KMS-11 (cell line): Measurements from ENCODE around the gene S100A16.
"Not testable (repeated sequence)": the region's sequence is repeated elsewhere in the genome, so short reads cannot be mapped to it uniquely, and the experiment has no call there.

ENCODE experiments used
- H2AFZ ChIP-seq: fragments of 200-600 bp; sonication (generic); 2 replicates; pipeline ENCODE4 v1.6.1; 2016; ENCODE audit warnings: antibody characterized with exemption, mixed run types, low read depth
- H3K27ac ChIP-seq: fragments of 200-600 bp; sonication (generic); 2 replicates; pipeline ENCODE4 v1.6.1; 2016; ENCODE audit warnings: mild to moderate bottlenecking, mixed run types
- H3K27me3 ChIP-seq: fragments of 200-600 bp; sonication (generic); 2 replicates; pipeline ENCODE4 v1.6.1; 2017; ENCODE audit warnings: mild to moderate bottlenecking, low read depth, mixed run types, moderate library complexity; ENCODE audit not compliant: insufficient read depth
- H3K36me3 ChIP-seq: fragments of 200-600 bp; sonication (generic); 2 replicates; pipeline ENCODE4 v1.6.1; 2017; ENCODE audit warnings: mild to moderate bottlenecking, mixed run types; ENCODE audit not compliant: insufficient read depth
- H3K4me1 ChIP-seq: fragments of 200-600 bp; sonication (generic); 2 replicates; pipeline ENCODE4 v1.6.1; 2016; ENCODE audit warnings: mild to moderate bottlenecking, low read depth, mixed run types; ENCODE audit not compliant: poor library complexity, severe bottlenecking
- H3K4me2 ChIP-seq: fragments of 200-600 bp; sonication (generic); 2 replicates; pipeline ENCODE4 v1.7.0; 2016; ENCODE audit warnings: mild to moderate bottlenecking, mixed run types
- H3K4me3 ChIP-seq: fragments of 200-600 bp; sonication (generic); IDR thresholded peaks from 2 replicates; pipeline ENCODE4 v1.6.1; 2017; ENCODE audit warnings: low read depth, low read length, mixed read lengths; ENCODE audit not compliant: insufficient read depth
- H3K79me2 ChIP-seq: fragments of 200-600 bp; sonication (generic); 2 replicates; pipeline ENCODE4 v1.6.1; 2016; ENCODE audit warnings: low read depth, mixed run types; ENCODE audit not compliant: insufficient read depth
- H3K9ac ChIP-seq: fragments of 200-600 bp; sonication (generic); 2 replicates; pipeline ENCODE4 v1.6.1; 2016; ENCODE audit warnings: mild to moderate bottlenecking, mixed run types
- H4K20me1 ChIP-seq: fragments of 200-600 bp; sonication (generic); 2 replicates; pipeline ENCODE4 v1.6.1; 2016; ENCODE audit warnings: mild to moderate bottlenecking, mixed run types; ENCODE audit not compliant: insufficient read depth
- TF ChIP-seq, protein P1 (sequence below): fragments of 200-600 bp; sonication (generic); conservative IDR thresholded peaks from 2 replicates; pipeline ENCODE4 v1.6.1; 2017; ENCODE audit warnings: low read depth, mild to moderate bottlenecking, antibody characterized with exemption, low read length, moderate library complexity, mixed read lengths

Gene S100A16

DNA sequence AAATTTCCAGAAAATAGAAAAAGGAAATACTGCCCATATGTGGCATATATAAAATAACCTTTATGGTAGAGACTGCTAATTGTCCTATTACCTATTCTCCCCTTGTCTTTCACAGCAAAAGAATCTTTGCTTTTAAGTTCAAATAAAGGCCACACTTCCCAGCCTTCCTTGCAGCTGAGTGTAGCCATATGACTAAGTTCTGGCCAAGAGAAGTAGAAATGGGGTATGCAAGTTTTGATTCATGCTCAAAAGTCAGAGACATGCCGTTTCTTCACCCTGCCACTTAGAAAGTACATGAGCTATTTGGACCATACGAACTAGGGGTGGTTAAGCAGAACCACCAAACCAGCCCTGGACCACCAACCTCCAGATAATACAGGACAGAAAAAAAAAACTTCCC lies 29.0 kb downstream of the S100A16 start:
- H3K4me3 ChIP-seq: no peak overlapping the region
- no peaks in the 10 kb centered on the region for H4K20me1 ChIP-seq
- no peak overlapping the region for H2AFZ ChIP-seq
- no peaks in the 10 kb centered on the region for H3K36me3 ChIP-seq
- no peaks in the 10 kb centered on the region for H3K27me3 ChIP-seq
- no peak overlapping the region for H3K4me2 ChIP-seq
- H3K79me2 ChIP-seq: no peaks in the 10 kb centered on the region
- H3K9ac ChIP-seq: no peak overlapping the region
- no peaks in the 10 kb centered on the region for H3K4me1 ChIP-seq
- no peak overlapping the region for H3K27ac ChIP-seq
- TF ChIP-seq, protein P1, sequence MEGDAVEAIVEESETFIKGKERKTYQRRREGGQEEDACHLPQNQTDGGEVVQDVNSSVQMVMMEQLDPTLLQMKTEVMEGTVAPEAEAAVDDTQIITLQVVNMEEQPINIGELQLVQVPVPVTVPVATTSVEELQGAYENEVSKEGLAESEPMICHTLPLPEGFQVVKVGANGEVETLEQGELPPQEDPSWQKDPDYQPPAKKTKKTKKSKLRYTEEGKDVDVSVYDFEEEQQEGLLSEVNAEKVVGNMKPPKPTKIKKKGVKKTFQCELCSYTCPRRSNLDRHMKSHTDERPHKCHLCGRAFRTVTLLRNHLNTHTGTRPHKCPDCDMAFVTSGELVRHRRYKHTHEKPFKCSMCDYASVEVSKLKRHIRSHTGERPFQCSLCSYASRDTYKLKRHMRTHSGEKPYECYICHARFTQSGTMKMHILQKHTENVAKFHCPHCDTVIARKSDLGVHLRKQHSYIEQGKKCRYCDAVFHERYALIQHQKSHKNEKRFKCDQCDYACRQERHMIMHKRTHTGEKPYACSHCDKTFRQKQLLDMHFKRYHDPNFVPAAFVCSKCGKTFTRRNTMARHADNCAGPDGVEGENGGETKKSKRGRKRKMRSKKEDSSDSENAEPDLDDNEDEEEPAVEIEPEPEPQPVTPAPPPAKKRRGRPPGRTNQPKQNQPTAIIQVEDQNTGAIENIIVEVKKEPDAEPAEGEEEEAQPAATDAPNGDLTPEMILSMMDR: no peak

DNA sequence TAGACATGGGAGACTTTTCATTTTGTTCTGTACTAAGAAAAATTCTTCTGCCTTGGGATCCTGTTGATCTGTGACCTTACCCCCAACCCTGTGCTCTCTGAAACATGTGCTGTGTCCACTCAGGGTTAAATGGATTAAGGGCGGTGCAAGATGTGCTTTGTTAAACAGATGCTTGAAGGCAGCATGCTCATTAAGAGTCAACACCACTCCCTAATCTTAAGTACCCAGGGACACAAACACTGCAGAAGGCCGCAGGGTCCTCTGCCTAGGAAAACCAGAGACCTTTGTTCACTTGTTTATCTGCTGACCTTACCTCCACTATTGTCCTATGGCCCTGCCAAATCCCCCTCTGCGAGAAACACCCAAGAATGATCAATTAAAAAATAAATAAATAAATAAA lies 29.4 kb downstream of the S100A16 start:
- not testable (repeated sequence) for H3K79me2 ChIP-seq, H3K36me3 ChIP-seq, H3K9ac ChIP-seq, H4K20me1 ChIP-seq, H3K4me2 ChIP-seq, H2AFZ ChIP-seq, H3K27me3 ChIP-seq, H3K4me1 ChIP-seq, H3K27ac ChIP-seq, H3K4me3 ChIP-seq

DNA sequence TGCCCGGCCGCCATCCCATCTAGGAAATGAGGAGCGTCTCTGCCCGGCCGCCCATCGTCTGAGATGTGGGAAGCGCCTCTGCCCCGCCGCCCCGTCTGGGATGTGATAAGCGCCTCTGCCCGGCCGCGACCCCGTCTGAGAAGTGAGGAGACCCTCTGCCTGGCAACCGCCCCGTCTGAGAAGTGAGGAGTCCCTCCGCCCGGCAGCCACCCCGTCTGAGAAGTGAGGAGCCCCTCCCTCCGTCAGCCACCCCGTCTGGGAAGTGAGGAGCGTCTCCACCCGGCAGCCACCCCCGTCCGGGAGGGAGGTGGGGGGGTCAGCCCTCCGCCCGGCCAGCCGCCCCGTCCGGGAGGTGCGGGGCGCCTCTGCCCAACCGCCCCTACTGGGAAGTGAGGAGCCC lies 30.1 kb downstream of the S100A16 start:
- not testable (repeated sequence) for H3K4me3 ChIP-seq, H3K4me1 ChIP-seq, H3K27me3 ChIP-seq, H3K4me2 ChIP-seq, H3K27ac ChIP-seq, H3K36me3 ChIP-seq, H2AFZ ChIP-seq, H3K79me2 ChIP-seq, H4K20me1 ChIP-seq, H3K9ac ChIP-seq

DNA sequence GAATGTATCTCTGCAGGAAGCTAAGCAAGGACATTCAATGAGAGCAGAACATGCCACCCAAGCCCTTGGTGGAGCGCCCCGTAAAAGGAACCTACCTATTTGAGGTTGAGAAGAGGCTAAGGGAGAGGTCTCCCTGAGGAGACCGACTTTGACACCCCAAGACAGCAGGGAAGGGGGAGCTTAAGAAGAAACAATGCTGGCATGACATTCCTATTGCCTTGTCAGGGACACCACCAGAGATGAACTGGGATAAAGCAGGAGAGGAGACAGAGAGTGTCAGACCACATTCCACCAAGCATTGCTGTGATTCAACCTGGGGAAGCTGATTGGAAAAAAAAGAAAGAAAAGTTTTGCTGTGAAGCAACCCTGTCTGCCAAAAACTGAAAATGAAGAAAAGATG lies 34.0 kb downstream of the S100A16 start:
- H3K27ac ChIP-seq: no peak overlapping the region
- no peaks in the 10 kb centered on the region for H3K36me3 ChIP-seq
- H3K79me2 ChIP-seq: no peaks in the 10 kb centered on the region
- no peak overlapping the region for H3K4me2 ChIP-seq
- peaks cover 10% of the 10 kb centered on the region; the same call in 1 of the 2 replicates for H3K27me3 ChIP-seq
- no peaks in the 10 kb centered on the region for H4K20me1 ChIP-seq
- H3K4me3 ChIP-seq: no peak overlapping the region
- no peak overlapping the region for H2AFZ ChIP-seq
- TF ChIP-seq, protein P1: no peak
- no peaks in the 10 kb centered on the region for H3K4me1 ChIP-seq
- H3K9ac ChIP-seq: no peak overlapping the region

DNA sequence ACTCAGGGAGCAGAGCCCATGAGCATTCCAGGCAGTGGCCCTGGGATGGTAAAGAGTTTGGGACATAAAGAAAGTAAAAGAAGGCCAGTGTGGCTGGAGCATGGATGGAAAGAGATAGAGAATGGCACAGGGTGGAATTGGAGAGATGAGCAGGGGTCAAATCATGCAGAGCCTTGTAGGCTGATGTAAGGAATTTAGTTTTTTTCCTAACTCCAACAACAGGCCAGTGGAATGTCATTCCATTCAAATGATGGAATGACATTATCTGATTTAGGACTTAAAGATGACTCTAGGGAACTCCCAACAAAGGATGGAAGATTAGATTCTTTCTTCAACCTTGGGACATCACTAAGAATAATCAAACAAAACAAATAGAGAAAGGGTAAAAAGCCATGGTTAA lies 34.4 kb downstream of the S100A16 start:
- Histone ChIP-seq H3K4me3 (no peak overlapping the region), H3K4me2 (no peak overlapping the region), H3K27ac (no peak overlapping the region), H3K4me1 (no peaks in the 10 kb centered on the region), H2AFZ (no peak overlapping the region), H3K27me3 (peaks cover 10% of the 10 kb centered on the region; the same call in 1 of the 2 replicates), H4K20me1 (no peaks in the 10 kb centered on the region), H3K36me3 (no peaks in the 10 kb centered on the region), H3K79me2 (no peaks in the 10 kb centered on the region), H3K9ac (no peak overlapping the region)
- TF ChIP-seq, protein P1: no peak
